Activated CD8-positive, alpha-beta memory T cell treated with anti-CD3 and anti-CD28 coated beads, Interleukin-2, amount 50 U/mL, for 48 hours (primary cell): ENCODE measurements around the gene A1BG.
"Not testable (repeated sequence)": the region's sequence is repeated elsewhere in the genome, so short reads cannot be mapped to it uniquely, and the experiment has no call there.

Source experiments
- DNase-seq: peaks from one replicate; pipeline ENCODE4 v3.0.0-alpha.2; 2020

The A1BG gene

DNA sequence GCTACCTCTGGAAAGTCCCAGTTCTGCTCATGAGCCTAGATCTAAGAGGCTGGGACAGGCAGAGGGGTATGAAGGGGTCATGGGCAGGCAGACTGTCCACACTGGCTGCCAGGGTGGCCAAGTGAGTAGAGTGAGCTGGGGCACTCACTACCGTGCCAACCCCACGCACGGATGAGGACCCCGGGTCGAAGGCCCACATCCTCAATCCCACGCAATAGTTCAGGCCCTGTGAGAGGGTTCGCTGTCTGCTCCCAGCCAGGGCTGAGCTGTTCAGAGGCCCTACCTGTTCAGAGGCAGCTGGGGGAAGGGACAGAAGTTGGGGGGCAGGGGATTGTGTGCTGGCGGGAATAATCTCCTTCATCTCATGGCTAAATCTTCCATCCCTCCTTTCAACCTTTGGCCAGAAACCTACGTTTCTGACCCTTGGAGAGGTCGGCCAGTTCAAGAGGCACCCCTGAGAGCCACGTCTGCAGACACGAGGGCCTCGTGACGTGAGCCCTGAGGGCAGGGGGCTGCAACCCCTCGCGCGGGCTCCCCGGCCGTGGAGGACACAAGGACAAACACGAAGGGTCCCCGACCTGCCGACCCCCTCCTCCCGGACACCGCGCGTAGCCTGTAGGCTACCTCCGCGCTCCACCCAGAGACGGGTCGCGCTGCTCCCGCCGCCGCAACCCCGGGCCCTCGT is 32.7 kb upstream of the A1BG start:
- DNase-seq: peak; percentile 73

DNA sequence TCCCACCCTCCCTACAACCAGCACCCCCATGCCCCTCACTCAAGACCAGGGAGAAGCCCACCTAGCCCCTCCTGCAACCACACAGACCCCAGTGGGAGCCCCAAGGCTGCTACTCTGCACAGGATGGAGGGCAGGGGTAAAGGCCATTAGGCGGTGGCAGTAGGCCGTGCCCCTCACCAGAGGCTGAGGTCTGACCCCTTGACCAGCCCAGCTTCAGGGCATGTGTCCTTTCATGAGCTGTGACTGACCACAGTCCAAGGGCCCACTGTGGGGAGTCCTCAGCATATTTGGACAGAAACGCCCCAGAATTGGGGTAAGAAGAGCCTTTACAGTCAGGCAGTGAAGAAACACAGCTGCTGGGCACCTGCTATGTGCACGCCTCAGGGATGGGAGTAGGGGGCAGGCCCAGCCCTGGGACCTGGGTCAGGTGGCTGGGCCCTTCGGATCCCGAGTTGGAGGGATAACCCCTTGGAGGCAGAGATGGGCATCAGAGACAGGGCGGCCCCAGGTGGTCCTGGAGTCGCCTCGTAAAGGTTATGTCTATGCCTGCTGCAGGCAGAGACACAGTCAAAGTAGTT is 32.1 kb upstream of the A1BG start:
- DNase-seq: no peak

DNA sequence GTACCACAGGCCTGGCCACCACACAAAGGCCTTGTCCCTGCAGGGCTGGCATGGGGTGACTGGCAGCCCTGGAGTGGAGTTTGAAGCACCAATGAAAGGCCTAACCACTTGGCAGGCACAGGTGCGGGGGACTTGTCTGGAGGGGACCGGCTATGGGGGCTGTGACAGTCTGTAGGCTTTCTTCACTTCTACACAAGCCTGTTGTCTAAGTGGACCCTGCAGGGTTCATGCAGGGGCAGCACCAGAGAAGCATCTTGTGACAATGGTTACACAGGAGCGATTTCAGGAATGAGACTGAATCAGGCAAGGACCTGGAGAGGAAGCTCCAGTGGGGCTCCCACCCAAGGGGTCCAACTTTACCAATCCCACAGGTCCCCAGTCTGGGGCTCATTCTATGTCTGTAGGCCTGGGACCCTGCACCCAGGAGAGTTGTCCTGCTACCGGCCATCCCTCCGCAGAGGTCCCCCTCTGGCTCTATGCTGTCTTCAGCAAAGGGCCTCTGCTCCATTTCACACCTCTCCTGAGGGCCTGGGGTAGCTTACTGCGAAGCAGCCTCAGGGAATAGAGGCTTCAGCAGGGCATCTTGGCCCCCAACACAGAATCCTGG is 29.8 kb upstream of the A1BG start:
- peak; percentile 44 for DNase-seq

DNA sequence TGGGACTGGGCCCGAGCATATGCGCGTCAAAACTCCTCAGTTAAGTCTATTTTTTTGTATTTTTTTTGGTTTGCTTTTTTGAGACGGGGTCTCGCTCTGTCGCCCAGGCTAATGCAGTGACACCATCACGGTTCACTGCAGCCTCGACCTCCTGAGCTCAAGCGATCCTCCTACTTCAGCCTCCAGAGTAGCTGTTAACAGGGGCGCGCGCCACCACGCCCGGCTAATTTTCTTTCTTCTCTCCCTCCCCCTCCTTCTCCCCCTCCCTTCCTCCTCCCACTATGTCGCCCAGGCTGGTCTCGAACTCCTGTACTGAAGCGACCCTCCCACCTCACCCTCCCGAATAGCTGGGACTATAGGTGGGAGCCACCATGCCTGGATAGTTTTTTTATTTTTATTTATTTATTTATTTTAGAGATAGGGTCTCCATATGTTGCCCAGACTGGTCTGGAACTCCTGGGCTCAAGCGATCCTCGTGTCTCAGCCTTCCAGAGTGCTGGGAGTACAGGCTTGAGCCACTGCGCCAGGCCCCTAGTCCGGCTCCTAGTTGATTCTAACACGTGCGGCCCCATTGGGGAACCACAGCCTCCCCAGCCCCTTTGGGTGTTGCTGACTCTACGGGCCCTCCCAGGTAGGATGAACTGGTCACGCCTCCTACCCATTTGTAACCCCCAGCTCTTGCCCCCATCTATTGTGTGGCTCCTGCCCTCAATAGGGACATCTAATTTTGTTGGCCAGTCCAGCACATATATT is 28.3 kb upstream of the A1BG start:
- peak; percentile 55 for DNase-seq

DNA sequence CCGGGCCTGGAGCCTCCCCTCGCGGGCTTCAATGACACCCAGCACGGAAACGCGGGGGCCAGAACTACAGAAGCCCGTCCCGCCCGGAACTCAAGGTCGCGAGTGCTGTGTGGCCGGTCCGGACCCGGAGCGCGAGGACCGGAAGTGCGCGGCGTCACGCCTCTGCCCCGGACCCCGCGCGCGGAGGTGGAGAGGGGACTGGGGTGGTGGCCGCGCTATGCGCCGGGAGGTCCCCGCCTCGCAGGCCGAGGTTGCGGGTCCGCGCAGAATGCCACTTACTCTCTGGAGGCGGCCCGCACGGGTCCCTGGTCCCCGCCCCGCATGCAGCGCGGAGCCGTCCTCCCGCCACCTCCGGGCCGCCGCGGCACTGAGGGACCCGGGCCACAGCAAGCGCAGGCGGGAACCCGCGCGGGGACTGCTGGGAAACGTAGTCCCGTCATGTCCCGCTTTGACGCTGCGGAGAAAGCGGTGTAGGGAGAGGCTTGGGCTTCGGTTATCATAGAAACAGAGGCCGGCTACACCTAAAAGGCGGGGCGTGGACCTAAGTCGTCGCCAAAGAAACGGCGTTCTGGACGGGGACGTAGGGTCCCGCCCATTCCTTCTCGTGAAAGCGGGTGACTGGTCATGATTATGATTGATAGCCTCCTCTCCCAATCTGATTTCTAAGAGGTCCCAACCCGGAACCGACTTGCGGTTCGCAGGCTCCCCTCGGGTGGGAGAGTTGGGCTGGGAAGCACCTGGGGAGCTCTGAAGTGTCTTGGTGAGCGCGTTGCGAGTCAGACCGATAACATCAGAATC is 27.6 kb upstream of the A1BG start, which contains the start of gene ZNF837:
ZNF837 (minus strand) TSS at position 369 of the 798 bp plus-strand sequence. CDS start 11,698 bp downstream, outside the sequence.
- peak; percentile 97 for DNase-seq

DNA sequence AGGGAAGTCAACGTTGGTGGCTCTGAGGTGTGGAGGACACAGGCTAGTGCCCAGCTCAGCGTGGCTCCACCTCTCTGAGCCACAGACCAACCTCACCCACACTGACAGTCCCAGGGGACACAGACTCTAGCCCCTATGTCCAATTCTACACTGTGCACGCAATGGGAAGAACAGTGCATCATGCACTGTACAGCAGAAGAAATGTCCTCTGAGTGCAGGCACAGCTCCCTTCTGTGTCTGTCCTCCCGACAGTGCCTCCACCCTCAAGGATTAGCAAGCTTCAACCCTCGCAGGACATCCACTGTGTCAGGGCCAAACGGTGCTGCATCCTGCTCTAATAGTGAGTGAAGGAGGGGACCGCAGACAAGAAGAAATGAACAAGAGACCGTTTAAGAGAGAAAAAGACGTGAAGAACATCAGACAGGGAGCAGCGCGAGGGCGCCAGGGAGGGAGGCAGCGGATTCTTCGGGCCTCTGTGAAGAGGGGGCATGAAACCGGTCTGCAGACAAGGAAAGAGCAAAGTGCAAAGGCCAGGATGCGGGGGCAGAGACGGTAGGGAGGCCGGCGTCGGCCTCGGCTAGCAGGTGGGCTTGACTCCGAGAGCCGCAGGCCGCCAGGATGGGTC is 26.9 kb upstream of the A1BG start:
- no peak for DNase-seq

DNA sequence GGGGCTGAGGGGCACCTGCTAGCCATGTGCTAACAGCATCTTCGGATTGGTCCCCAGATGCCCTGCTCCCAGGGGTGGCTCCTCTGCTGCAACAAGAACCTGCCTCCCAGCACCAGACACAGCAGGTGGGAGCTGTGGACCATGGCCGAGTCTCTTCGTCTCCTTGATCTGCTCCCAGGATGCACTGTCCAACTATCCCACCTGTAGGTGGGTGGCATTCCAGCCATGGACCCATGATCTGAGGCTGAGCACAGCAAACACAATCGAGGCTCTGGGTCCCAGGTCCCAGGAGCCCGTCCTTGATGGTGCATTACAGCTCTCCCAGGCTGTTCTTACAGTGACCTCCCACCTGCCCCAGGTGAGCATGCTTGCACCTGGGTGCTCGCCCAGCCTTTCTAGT is 26.0 kb upstream of the A1BG start:
- DNase-seq: no peak

DNA sequence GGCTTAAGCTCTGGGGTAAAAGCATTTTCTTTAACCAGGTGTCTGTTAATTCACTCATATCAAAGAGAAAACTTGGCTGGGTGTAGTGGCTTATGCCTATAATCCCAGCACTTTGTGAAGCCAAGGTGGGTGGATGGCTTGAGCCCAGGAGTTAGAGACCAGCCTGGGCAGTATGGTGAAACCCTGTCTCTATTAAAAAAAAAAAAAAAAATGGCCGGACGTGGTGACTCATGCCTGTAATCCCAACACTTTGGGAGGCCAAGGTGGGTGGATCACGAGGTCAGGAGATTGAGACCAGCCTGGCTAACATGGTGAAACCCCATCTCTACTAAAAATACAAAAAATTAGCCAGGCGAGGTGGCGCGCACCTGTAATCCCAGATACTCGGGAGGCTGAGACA is 23.4 kb upstream of the A1BG start:
- not testable (repeated sequence) for DNase-seq

DNA sequence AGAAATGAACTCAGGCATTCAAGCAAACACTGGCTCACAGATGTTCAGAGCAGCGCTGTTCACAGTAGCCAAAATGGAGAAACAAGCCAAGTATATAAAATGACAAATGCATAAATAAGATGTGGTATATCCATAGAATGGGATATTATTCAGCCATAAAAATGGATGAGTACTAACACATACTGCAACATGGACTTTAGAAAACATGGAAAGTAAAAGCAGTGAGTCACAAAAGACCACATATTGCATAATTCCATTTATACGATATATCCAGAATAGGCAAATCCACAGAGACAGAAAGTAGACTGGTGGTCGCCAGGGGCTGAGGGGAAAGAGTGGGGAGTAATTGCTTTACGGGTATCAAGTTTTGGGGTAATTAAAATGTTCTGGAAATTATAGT is 20.9 kb upstream of the A1BG start:
- DNase-seq: no peak

DNA sequence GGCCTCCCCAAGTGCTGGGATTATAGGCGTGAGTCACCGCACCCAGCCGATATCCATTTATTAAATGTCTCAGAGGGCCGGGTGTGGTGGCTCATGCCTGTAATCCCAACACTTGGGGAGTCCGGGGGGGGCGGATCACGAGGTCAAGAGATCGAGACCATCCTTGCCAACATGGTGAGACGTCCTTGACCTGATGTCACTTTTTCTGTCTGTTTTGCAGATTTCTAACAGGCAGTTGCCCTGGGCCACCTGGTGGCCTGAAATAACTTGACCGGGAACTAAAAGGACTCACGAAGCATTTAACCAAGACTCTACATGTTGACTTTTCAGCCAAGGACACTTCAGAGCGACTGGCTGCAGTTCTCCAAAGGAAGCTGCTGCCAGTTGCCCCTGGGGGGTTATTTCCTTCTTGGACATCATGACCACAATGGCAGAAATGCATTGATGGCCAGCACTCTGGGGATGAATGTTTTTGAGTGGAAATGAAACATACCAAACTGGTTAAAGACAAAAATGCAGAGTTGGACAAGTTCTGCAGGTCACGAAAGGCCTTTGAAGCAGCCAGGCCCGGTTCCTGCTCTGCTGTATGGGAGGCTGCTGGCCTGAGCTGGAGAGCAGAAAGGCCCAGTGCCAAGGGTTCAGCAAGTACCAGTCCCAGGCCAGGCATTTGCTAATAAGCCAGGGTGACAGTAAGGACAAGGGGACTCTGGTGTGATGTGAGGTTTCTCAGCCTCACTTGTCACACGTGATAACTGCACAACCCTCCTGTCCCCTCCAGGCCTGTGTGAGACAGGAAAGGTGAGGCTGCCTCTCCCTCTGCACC is 19.2 kb upstream of the A1BG start:
- no peak for DNase-seq

DNA sequence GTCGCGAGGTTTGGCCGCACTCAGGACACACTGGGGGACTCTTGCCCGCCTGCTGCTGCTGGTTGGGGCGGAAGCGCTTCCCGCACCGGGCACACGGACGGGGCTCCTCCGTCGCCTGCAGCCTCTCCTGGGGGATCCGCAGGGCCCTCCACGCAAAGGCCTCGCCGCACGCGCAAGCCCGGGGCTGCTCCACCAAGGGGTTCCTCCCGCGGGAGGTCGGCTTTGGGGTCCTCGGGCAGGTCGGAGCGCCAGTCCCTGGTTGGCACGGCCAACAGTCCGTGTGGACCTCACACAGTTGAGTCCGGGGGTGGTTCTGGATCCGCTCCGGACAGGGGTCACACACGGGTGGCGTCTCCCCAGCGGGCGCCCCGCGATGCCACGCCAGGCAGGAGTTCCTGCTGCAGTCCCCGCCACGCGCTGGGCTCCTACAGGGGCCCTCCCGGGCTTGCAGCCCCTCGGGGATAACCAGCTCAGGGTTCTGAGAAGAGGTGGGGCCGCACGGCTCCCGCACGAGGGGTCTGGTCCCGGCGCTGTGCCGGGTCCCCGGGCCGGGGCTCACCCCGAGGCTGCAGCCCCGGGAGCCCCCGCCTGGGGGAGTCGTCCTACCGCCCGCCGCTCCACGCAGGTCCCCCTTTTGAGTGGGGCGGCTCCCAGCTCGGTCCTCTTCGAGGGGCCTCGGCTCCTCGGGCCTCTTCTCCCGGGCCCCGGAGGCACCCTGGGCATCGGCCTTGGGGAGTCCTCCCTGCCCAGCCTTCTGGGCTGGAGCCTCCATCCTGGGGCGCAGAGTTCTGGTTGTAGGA is 15.5 kb upstream of the A1BG start:
- no peak for DNase-seq

DNA sequence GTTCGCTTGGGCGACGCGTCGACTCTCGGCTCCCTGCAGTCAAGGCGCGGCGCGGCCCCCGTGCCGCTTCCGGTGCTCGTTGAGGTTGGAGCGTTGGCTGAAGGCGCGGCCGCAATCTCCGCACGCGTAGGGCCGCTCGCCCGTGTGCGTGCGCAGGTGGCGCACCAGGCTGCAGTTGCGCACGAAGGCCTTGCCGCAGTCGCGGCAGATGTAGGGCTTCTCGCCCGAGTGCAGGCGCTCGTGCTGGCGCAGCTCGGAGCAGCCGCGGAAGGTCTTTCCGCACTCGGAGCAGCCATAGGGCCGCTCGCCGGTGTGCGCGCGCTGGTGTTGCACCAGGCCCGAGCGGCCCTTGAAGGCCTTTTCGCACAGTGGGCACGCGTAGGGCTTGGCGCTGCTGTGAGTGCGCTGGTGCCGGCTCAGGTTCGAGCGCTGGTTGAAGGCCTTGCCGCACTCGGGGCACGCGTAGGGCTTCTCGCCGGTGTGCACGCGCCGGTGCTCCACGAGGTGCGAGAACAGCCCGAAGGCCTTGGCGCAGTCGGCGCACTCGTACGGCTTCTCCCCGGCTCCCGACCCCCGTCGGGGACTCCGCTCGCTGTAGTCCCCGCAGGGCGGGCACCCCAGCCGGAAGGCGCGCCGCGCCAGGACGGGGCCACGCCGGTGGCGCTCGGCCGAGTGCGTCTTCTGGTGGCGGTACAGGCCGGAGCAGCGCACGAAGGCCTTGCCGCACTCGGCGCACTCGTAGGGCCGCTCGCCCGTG is 14.6 kb upstream of the A1BG start:
- no peak for DNase-seq

DNA sequence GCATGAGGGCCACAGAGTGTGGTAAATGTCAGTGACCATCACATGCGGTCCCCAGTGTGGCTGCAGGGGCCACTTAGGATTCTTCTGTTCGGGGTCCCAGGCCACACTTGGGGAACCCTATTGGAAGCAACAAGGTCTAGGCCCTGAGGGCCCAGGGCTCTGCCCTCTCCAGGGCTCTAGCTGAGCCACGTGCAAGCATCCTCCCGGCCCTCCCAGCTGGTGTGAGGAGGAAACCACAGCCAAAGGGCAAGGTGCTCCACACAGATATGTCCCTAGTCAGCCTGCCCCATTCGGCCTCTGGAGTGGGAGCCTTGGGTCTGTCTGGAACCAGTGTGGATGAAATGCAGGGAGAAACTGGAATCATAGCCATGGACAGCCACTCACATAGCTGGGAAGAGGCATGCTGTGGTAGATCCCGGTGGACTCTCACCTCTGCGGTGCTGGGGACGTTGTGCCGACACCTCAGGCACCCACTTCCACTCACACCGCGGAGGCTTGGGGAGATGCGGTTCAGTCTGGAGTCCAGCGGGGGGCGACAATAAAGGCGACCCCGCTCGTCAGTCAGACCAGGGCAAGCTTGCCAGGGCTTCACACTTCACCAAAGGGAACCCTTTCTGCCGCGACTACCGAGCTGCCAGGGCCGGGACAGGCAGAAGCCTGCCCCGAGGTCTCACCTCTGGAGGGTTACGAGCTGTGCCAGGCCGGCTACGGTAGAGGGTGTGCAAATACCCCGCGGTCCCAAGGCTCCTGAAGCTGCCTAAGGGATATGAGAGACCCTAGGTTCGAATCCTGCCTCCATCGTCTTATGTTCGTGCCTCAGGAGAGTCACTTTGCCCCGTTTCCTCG is 13.5 kb upstream of the A1BG start:
- DNase-seq: no peak

DNA sequence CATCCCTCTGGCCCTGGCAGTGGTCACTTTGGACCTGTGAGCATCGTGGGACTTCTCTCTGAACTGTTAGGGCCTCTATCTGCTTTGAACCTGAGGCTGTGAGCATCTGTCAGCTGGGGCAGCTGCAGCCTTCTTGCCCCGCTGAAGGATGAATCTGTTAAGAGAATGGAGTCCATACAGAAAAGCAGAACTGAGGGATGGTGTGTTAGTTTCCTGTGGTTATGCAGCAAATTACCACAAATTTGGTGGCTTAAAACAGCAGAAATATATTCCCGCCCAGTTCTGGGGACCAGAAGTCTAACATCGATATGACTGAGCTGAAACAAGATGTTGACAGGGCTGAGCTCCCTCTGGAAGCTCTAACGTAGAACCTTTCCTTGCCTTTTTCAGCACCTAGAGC is 10.9 kb upstream of the A1BG start:
- no peak for DNase-seq

DNA sequence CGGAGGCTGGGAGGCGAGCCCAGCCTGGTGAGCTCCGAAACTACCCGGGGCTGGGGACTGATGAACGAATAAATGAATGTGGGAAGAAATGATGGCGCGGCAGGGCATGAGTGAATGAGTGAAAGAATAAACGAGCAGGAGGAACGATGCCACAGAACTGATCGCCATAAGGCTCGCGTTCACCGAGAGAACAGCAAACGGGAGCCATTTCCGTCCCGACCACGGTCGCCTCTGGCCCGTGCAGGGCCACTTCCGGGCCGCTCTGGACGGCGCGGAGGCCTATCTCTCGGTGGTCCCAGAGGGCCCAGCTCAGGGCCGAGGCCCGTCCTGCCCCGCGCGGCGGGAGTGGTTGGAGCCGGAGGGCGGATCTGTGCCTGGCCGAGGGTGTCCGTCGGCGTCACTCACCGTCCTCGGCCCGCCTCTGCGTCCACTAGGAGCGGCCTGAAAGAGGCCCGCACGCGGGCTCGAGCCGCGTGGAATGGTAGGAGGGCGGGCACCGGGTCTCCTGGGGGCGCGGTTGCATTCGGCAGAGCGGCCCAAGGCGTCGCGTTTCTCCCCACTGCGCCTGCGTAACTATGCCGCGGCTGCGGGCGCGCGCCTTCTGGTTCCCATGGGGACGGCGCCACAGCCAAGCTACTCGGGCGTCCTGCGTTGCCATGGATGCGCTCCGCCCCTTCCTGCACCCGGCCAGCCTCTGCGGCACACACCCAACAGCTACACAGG is 9.1 kb upstream of the A1BG start, which contains the start of gene ZNF497:
ZNF497 (minus strand) TSS at position 480 of the 723 bp plus-strand sequence. CDS start 5,116 bp downstream, outside the sequence.
- DNase-seq: peak; percentile 98

DNA sequence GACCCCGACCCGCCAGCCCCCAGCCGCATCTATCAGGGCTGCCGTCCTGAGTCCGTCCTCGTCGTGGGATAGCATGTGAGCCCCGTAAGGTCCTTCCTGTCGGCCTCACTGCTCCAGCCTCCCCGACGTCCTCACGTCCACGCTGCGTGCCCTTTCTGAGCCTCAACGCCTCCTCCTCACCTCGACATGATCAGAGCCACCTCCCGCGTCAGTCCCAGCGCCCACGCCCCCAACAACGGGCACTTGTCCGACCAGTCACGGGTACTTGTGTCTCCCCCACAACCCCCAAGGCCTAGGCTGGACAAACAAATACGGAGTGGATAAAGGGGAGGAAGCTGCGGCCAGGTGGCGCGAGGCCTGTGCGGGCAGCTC is 8.6 kb upstream of the A1BG start:
- DNase-seq: peak; percentile 84

DNA sequence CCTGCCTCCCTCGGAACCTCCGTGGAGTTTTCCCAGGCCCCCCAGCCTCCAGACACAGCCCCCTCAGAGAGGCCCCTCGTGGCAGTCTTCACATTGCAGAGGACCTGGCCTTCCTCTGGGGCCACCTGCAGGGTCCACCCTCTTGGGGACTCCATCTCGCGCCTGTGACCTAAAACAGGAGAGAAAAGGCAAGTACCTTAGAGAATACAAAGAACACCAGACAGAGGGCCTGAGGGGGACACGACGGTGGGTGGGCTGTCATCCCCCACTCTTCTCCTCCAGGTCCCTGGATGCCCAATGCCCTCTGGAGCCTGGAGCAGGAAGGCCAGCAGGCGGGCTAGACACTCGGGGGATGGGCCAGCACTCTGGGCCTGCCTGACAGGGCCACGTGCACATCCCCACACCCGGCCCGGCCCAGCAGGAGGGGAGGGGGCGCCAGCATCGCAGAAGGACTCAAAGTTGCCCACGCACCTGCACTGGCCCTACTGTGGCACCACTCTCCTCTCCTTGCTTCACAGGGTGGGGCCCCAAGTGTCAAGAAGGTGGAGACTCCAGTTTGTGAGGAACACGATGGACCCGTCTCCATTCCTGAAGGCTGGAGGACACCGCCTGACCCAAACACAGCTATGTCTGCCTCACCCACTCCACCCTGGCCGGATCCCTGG is 4.3 kb upstream of the A1BG start:
- no peak for DNase-seq
